ENCODE results near the gene OR2T10. TPM values are rescaled to one million over a fixed set of nuclear protein-coding genes. Genes with fewer than 3 reads are reported as not detected.

The OR2T10 gene
- not detected for total RNA-seq

GRCh38 chr1:248597589-248597988, at the start of gene OR2T10:
TSS of gene OR2T10 (minus strand) at chr1:248597700. CDS start at chr1:248593768, 3,932 bp downstream.

DNA sequence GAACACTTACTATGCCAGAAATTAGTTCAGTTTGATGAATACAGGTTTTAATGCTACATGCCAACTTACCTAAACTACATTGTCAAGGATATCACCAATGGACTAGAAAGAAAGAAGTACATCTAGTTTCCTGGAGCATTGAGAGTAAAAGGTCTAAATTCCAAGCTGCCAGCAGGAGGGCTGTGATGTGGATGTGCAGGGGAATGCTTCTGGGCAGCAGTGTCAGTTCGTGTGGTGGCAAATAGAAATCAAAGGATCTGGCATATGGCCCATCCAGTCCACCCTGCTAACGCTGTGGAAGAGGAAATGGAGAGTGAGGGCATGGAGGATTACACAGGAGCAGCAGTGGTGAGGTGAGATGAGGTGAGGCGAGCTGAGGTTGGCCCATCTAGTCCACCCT, 47.7 kb upstream of the OR2T10 start, which contains the start of gene OR2T35:
OR2T35 (minus strand) TSS at position 101 of the 400 bp plus-strand sequence. CDS start 6,020 bp downstream, outside the sequence.

DNA sequence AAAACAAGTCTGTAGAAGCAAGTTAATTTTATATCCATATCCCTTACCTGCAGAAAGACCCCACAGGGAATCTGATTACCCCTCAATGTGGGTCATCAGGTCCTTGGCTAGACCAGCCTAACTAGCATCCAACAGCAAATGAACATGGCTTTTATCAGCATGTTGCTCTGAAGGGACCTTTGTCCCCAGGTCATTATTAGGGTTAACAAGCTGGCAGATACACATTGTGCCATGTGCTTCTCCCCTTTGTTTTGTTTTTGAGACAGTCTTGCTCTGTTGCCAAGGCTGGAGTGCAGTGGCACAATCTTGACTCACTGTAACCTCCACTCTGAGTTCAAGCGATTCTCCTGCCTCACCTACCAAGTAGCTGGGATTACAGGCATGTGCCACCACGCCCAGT, 37.5 kb upstream of the OR2T10 start, which contains the start of gene OR2T11:
OR2T11 (minus strand) TSS at position 101 of the 400 bp plus-strand sequence. CDS start 7,963 bp downstream, outside the sequence.

GRCh38 chr1:248574657-248575056, 22.8 kb downstream of the OR2T10 start, which contains the start of gene OR2T34:
TSS of gene OR2T34 (minus strand) at chr1:248574757. CDS start at chr1:248574757, 0 bp downstream.

GRCh38 chr1:248562672-248563071, 34.8 kb downstream of the OR2T10 start, which contains the start of gene OR2T29:
TSS of gene OR2T29 (minus strand) at chr1:248562772. CDS start at chr1:248559491, 3,281 bp downstream.

Small RNAs within 50 kb of the gene (small RNA-seq; reads per million reads assigned to genes)
- gene RF00019 (ENCODE audit: low replicate concordance) = not detected

Other genes with a start within 250 kb of the OR2T10 start
- not detected for gene OR14C36, start 248.9 kb downstream of the OR2T10 start, total RNA-seq
- gene OR2T4, start 236.0 kb downstream of the OR2T10 start, total RNA-seq = not detected
- not detected for gene OR2T6, start 222.0 kb downstream of the OR2T10 start, total RNA-seq
- gene OR2T1, start 194.7 kb downstream of the OR2T10 start, total RNA-seq = not detected
- 0.06 TPM for gene OR2T2, start 152.1 kb downstream of the OR2T10 start, total RNA-seq
- gene OR2T3, start 124.3 kb downstream of the OR2T10 start, total RNA-seq = not detected
- 0.06 TPM for gene OR2T5, start 109.1 kb downstream of the OR2T10 start, total RNA-seq
- gene OR2G6, start 89.6 kb downstream of the OR2T10 start, total RNA-seq = not detected
- gene OR2T29, start 34.9 kb downstream of the OR2T10 start, total RNA-seq = not detected
- not detected for gene OR2T34, start 22.9 kb downstream of the OR2T10 start, total RNA-seq
- 0.06 TPM for gene OR2T11, start 37.4 kb upstream of the OR2T10 start, total RNA-seq
- not detected for gene OR2T35, start 47.6 kb upstream of the OR2T10 start, total RNA-seq
- gene OR2T27, start 57.8 kb upstream of the OR2T10 start, total RNA-seq = not detected
- gene OR14I1, start 105.1 kb upstream of the OR2T10 start, total RNA-seq = not detected
- gene LYPD8, start 158.1 kb upstream of the OR2T10 start, total RNA-seq = not detected
- 22.6 TPM for gene SH3BP5L, start 228.2 kb upstream of the OR2T10 start, total RNA-seq
- gene ZNF672, start 240.5 kb upstream of the OR2T10 start, total RNA-seq = 35.4 TPM